Activated T-helper 1 cell treated with anti-CD3 and anti-CD28 coated beads, Interleukin-12 subunit alpha, Interleukin-12 subunit beta, Interleukin-2, Interleukin-4 antibody, amounts not matched to agents 30 ng/mL and 10 ng/mL and 1 ng/mL, durations not matched to agents 14 hours and 24 hours and 36 hours (primary cell): ENCODE data around the gene ELL2. TPM values are rescaled to one million over a fixed set of nuclear protein-coding genes. Genes with fewer than 3 reads are reported as not detected.
"Not testable (repeated sequence)": the region's sequence is repeated elsewhere in the genome, so short reads cannot be mapped to it uniquely, and the experiment has no call there.

Experiments
- DNase-seq: peaks from one replicate; pipeline ENCODE4 v3.0.0; 2021; ENCODE audit warnings: low spot score
- H3K27ac Mint-ChIP-seq: one replicate; pipeline ENCODE4 v1.8.0; 2021; ENCODE audit warnings: mild to moderate bottlenecking, mixed read lengths
- H3K27me3 Mint-ChIP-seq: one replicate; pipeline ENCODE4 v1.8.0; 2022; ENCODE audit warnings: mild to moderate bottlenecking, moderate library complexity, mixed read lengths; ENCODE audit not compliant: insufficient read depth
- H3K36me3 Mint-ChIP-seq: one replicate; pipeline ENCODE4 v1.8.0; 2021; ENCODE audit warnings: low read depth, mixed read lengths
- H3K4me1 Mint-ChIP-seq: one replicate; pipeline ENCODE4 v1.8.0; 2021; ENCODE audit warnings: low read depth, mixed read lengths
- H3K4me3 Mint-ChIP-seq: one replicate; pipeline ENCODE4 v1.8.0; 2021; ENCODE audit warnings: mild to moderate bottlenecking, moderate library complexity, mixed read lengths
- H3K9me3 Mint-ChIP-seq: one replicate; pipeline ENCODE4 v1.8.0; 2021; ENCODE audit warnings: mixed read lengths
- intact Hi-C: fragments of 100-400 bp; cut with micrococcal nuclease; formaldehyde crosslinking; loops from one replicate; pipeline ENCODE4 v1.15.1; 2024
- total RNA-seq: library from RNA; stranded (reverse); gene quantifications from 2 replicates; pipeline ENCODE4 v1.2.3, GENCODE V29; 2022

ELL2 gene
- total RNA-seq, 1 donor from 2014 or later, result 93.9 TPM

DNA sequence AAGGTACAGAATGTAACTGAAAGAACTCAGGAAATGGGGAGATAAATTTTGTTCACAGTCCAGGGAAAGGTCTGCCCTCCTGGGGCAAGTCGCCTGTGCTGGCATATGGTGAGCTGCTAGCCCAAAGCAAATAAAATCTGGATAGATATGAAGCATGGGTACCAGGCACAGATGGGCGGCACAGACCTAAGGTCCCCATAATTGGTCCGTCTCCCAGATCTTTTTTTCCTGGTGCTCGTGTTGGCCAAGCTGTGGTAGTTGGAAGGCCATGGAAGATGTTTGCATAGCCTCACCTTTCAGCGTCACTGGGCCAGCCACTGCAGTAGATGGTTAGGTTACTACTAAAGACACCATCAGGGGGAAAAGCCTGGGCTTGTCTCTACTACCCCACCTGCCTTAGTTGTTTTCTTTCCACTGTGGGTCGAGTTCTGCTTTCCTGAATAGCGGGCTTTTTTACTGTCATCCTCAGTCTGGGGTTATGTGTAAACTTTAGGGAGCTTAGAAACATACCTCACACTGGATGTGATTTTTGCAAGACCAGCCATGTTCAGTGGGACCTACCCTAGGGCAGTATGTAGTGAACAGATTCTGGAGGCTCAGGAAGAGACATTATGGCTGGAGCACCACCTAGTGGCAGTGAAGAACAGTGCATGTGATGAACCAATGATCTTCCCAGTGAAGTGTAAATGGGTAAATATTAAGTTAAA, 114.9 kb downstream of the ELL2 start:
- intact Hi-C loops, result loop anchor here (1.0 to 5.0 kb wide), 5 partner anchors 24 to 294 kb away; partner anchors contain the start of genes GLRX and SKIC3
- no peak overlapping the region for H3K27ac Mint-ChIP-seq
- peaks cover 12% of the 10 kb centered on the region for H3K27me3 Mint-ChIP-seq
- H3K4me1 Mint-ChIP-seq, result peaks cover 37% of the 10 kb centered on the region
- H3K36me3 Mint-ChIP-seq, result no peaks in the 10 kb centered on the region
- H3K4me3 Mint-ChIP-seq, result no peak overlapping the region
- peak; percentile 44 for DNase-seq
- no peaks in the 10 kb centered on the region for H3K9me3 Mint-ChIP-seq

DNA sequence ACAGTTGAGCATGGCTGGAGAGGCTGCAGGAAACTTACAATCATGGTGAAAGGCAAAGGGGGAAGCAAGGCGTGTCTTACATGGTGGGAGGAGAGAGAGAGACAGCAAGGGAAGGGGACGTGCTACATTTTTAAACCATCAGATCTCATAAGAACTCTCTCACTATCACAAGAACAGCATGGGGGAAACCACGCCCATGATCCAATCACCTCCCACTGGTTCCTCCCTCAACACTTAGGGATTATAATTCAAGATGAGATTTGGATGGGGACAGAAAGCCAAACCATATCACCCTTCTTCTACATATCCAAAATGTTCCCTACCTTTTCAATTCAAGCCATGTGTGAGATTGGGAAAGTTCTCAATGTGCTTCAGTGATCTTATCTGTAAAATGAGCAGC, 116.3 kb downstream of the ELL2 start:
- intact Hi-C loops, result loop anchor here (5.0 kb wide), 1 partner anchor 293 kb away; the partner anchor contains the start of gene SKIC3
- no peak overlapping the region for H3K27ac Mint-ChIP-seq

DNA sequence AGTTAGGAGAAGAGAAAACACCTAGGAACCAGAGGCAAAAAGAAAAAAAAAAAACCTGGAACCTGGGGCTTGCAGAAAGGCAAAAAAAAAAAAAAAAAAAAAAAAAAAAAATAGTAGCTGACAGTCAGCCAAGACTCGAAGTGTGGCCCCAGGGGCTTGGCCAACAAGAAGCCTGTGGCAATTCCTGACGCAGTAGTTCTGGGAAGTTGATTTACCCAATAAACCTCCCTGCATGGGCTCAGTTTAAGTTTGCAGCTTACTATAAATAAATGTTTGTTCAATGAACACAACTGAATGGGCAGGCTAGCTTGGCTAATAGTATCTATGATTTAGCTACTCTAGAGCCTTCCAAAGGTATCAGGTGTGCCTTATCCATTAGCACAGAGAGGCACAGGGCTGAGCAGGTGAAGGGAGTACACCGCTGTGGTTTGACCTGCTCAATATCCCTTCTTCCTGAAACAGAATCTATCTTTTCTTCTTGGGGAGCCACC, 117.9 kb downstream of the ELL2 start:
- Mint-ChIP-seq H3K4me3 (peak overlapping the region; percentile 27), H3K36me3 (no peaks in the 10 kb centered on the region), H3K4me1 (peaks cover 32% of the 10 kb centered on the region), H3K27me3 (peaks cover 9% of the 10 kb centered on the region), H3K9me3 (no peaks in the 10 kb centered on the region), H3K27ac (no peak overlapping the region)
- no peak for DNase-seq
- intact Hi-C loops, result loop anchor here (1.0 to 2.0 kb wide), 5 partner anchors 8 to 196 kb away; no protein-coding TSS in a partner anchor

More for the DNA sequence above, 116.3 kb downstream of the ELL2 start:
- no peak for DNase-seq
- H3K4me3 Mint-ChIP-seq, result no peak overlapping the region
- no peaks in the 10 kb centered on the region for H3K36me3 Mint-ChIP-seq
- peaks cover 33% of the 10 kb centered on the region for H3K4me1 Mint-ChIP-seq
- H3K27me3 Mint-ChIP-seq, result peaks cover 12% of the 10 kb centered on the region
- H3K9me3 Mint-ChIP-seq, result no peaks in the 10 kb centered on the region

DNA sequence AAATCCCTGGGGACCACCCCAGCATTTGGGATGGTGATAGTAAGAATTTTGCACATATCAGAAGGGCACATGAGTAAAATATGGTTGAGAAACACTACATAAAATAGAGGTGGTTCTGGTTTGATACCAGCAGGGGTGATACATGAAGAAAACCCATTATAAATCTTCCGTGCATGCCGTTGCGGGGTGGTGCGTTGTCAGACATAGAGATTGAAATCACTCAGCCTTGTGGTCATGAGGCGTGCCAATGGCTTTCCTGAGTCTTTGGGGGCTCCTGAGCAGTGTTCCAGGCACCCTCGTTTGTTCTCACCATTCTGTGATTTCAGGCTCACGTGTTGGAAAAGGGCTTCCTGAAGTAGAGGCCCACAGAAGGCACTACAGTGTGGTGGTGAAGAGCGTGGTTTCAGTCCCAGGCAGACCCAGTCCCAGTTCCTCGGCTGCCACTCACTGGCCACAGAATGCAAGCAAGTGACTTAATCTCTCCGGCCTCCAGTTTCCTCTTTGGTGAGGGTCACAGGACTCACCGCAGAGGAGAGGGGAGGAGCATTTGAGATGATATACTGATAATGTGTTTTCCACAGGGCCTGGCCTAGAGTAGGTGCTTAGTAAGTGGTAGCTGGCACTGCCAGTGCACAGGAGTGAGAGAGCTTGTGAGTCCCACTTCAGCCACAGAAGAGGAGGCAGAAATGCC, 118.7 kb downstream of the ELL2 start:
- DNase-seq, result peak; percentile 53
- Mint-ChIP-seq H3K9me3 (no peaks in the 10 kb centered on the region), H3K4me3 (peak overlapping the region; percentile 27), H3K27me3 (peaks cover 6% of the 10 kb centered on the region), H3K36me3 (no peaks in the 10 kb centered on the region), H3K4me1 (peaks cover 32% of the 10 kb centered on the region), H3K27ac (peak overlapping the region; percentile 59)
- intact Hi-C loops, result loop anchor here (1.0 to 2.0 kb wide), 5 partner anchors 8 to 196 kb away; no protein-coding TSS in a partner anchor

DNA sequence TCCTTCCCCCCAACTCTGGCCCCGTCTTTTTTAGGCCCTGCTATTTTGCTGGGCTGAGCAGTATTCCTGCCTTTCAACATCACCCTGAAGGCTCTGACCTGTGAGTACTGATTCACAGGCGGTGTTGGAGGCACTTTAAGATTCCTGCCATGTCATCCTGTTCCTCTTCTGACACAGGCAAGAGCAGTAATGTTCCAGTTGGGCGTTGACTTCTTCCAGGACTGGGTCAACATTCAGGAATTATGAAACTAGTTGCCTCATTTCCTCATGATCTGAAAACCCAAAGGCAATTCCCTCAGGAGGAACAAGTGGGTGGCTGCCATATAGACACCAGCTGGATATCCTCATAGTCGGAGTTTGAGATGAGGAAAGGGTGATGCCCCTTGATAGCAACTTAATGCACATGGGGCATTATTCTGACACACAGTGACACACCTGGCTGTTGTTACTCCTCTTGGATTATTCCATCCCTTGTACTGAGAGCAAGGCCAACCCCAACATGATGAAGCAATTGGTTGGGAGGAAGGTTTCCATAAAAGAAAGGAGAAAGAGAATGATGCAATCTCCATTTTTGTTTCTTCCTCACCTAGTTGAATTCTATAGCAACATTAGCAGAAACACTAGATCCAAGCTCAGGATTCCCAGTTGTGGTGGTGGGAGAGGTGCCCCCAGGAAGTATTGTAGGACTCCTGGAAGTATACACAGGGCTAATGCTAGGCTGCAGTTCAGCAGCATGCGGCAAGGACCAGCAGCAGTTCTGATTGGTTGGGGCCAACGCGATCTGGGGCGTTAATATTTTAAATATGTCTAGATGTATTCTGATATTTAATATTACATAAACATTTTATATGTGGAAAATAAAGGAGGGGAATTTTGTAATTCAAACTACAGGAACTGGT, 119.5 kb downstream of the ELL2 start:
- intact Hi-C loops, result loop anchor here (2.0 kb wide), 1 partner anchor 123 kb away; no protein-coding TSS in a partner anchor
- Mint-ChIP-seq H3K27me3 (peaks cover 4% of the 10 kb centered on the region), H3K4me3 (no peak overlapping the region)

DNA sequence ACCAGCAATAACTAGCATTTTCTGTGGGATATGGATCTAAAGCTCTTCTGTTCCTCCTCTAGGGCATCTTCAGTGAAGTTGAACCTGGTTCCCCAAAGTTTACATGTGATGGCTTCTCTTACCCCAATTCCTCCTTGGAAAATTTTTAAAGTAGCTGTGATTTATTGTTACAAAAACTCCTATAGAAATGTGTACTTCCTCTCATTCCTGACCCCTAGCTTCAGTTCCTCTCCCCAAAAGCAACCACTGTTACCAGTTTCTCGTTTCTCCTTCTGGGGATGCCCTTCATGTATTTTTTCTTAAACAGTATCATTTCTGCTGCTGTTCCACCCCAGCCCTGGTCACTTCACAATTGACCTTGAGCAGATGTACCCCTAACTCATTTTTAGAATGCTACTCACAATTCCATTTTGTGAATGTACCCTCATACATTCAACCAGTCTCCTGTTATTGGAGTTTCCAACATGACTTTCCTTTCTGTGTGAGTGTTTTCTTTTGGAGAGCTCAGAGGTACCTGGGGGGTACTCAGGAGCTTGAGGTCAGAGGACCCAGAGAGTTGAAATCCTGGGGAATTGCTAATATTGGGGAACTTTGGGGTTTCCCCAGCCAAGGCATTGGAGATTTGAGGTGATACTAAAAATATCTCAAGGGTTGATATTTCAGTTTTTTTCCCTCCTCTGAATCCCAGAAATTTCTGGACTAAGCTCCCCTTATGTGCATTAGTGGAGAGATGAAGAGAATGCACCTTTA, 120.5 kb downstream of the ELL2 start:
- intact Hi-C loops, result no loop called here
- no peak for DNase-seq
- Mint-ChIP-seq H3K27ac (no peak overlapping the region), H3K36me3 (no peaks in the 10 kb centered on the region), H3K27me3 (peaks cover 4% of the 10 kb centered on the region), H3K9me3 (no peaks in the 10 kb centered on the region), H3K4me3 (no peak overlapping the region), H3K4me1 (peaks cover 45% of the 10 kb centered on the region)

More for the DNA sequence above, 119.5 kb downstream of the ELL2 start:
- peaks cover 41% of the 10 kb centered on the region for H3K4me1 Mint-ChIP-seq
- DNase-seq, result no peak
- H3K36me3 Mint-ChIP-seq, result no peaks in the 10 kb centered on the region
- no peak overlapping the region for H3K27ac Mint-ChIP-seq
- no peaks in the 10 kb centered on the region for H3K9me3 Mint-ChIP-seq

DNA sequence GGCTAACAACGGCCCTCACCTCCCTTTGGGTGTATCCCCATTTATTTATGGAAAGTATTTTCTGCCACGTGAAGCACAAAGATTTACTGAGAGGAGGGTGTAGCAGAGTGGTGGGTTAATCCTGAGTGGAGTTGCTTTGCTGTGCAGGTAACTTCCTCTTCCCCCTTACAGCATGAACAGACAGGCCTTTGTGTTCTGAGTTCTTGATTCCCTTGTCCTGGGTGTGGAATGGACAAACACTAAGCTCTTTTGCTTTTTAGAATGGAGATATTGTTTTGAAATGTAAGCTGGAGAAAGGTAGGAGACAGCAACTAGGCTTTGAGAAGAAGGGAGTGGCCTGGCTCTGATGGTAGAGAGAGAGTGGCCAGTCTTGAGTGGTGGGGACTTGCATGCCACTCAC, 122.0 kb downstream of the ELL2 start:
- H3K9me3 Mint-ChIP-seq, result no peaks in the 10 kb centered on the region
- intact Hi-C loops, result no loop called here
- peaks cover 1% of the 10 kb centered on the region for H3K27me3 Mint-ChIP-seq
- H3K27ac Mint-ChIP-seq, result no peak overlapping the region
- no peak overlapping the region for H3K4me3 Mint-ChIP-seq
- H3K4me1 Mint-ChIP-seq, result peaks cover 44% of the 10 kb centered on the region
- DNase-seq, result no peak
- no peaks in the 10 kb centered on the region for H3K36me3 Mint-ChIP-seq

DNA sequence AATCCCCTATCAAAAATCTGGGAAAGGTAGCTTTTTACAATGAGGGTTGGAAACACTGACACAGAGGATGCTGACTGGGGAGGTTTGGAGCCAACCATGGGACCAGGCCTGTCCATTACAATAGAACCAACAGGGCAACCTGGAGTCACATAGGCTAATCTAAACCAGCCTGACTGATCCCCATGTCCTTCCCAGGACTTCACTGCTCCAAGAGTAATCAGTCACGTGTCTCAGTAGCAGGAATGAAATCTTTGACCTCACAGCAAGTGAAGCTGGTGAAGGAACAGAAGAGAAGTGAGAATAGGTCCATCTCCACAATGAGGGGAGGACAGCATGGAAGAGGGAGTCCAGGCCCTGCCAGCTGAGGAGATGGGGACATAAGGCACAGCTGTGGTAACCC, 123.1 kb downstream of the ELL2 start:
- intact Hi-C loops, result no loop called here
- Mint-ChIP-seq H3K4me3 (no peak overlapping the region), H3K4me1 (peaks cover 49% of the 10 kb centered on the region), H3K9me3 (no peaks in the 10 kb centered on the region), H3K27ac (no peak overlapping the region), H3K36me3 (no peaks in the 10 kb centered on the region), H3K27me3 (peaks cover 2% of the 10 kb centered on the region)
- no peak for DNase-seq

DNA sequence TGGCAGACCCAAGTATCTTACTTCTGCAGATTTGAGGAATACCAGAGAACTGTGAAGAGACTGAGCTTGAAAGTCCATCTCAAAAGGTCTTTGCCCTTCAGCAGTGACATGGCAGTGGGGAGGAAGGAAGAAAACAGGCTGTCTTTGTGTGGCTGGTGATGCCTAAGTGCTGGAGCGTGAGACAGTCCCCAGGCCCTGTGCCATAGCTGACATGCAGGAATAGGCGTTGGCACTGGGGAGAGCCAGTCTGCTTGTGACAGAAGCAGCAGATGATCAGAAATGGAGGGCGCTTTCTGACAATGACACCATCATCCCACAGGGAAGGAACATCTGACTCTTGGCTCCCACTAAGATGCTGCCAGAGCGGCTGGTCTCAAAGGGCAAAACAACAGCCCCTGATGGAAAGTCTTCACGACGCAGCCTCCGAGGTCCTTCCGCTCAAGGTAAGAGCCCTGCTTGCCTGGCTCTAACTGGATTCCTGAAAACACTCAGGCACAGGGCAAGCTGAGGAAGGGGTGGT, 123.6 kb downstream of the ELL2 start:
- intact Hi-C loops, result no loop called here
- DNase-seq, result no peak
- H3K27ac Mint-ChIP-seq, result peak overlapping the region; percentile 75
- peaks cover 2% of the 10 kb centered on the region for H3K27me3 Mint-ChIP-seq
- no peaks in the 10 kb centered on the region for H3K36me3 Mint-ChIP-seq
- H3K4me1 Mint-ChIP-seq, result peaks cover 44% of the 10 kb centered on the region
- no peak overlapping the region for H3K4me3 Mint-ChIP-seq
- H3K9me3 Mint-ChIP-seq, result no peaks in the 10 kb centered on the region

DNA sequence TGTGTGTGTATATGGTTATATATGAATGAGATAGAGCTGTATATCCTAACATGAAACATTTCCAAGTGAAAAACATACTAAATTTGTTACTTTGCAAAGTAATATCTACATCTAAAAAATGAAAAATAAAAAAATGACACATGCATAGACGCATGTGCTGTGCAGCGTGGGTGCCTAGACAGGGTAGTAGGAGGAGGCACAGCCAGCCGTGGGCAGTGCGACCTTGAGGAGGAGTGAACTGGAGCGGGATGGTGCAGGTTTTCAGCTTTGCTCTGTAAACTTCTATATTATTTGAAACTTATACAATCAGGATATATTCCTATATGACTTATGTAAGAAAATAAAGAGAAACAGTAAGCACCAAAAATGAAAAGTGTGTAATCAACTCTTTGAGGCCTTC, 124.2 kb downstream of the ELL2 start:
- no peaks in the 10 kb centered on the region for H3K36me3 Mint-ChIP-seq
- no peak for DNase-seq
- H3K27ac Mint-ChIP-seq, result peak overlapping the region; percentile 75
- intact Hi-C loops, result no loop called here
- H3K27me3 Mint-ChIP-seq, result peaks cover 2% of the 10 kb centered on the region
- no peaks in the 10 kb centered on the region for H3K9me3 Mint-ChIP-seq
- H3K4me1 Mint-ChIP-seq, result peaks cover 39% of the 10 kb centered on the region
- no peak overlapping the region for H3K4me3 Mint-ChIP-seq

DNA sequence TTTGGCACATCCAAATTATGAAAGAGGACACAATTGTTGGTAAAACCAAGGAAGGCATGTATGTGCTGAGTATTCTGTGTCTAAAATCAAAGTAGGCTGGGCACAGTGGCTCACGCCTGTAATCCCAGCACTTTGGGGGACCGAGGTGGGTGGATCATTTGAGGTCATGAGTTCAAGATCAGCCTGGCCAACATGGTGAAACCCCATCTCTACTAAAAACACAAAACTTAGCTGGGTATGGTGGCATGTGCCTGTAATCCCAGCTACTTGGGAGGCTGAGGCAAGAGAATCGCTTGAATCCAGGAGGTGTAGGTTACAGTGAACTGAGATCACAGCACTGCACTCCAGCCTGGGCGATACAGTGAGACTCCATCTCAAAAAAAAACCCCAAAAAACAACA, 124.7 kb downstream of the ELL2 start:
- peaks cover 37% of the 10 kb centered on the region for H3K4me1 Mint-ChIP-seq
- H3K36me3 Mint-ChIP-seq, DNase-seq, intact Hi-C loops, H3K27me3 Mint-ChIP-seq, H3K9me3 Mint-ChIP-seq, H3K27ac Mint-ChIP-seq: not testable (repeated sequence)
- H3K4me3 Mint-ChIP-seq, result peak overlapping the region; percentile 9

DNA sequence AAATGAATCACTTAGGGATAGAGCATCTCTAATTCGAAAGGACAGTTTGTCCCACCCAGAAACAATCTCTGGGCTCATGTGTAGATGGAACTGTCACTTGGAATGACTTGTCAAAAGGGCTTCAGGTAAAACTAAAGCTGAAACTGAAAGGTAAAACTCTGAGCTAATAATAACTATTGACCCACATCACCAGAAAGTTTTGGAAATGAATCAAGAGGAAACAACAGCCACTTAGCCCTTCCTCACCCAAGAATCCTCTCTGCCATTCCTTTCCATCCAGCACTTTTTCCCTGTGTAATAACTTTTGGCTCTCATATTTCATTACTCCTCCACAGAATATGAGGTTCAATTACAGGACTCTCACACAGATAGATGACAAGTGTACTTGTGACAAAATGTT, 125.1 kb downstream of the ELL2 start:
- DNase-seq, result no peak
- H3K27me3 Mint-ChIP-seq, result peaks cover 2% of the 10 kb centered on the region
- H3K9me3 Mint-ChIP-seq, result no peaks in the 10 kb centered on the region
- no peaks in the 10 kb centered on the region for H3K36me3 Mint-ChIP-seq
- H3K27ac Mint-ChIP-seq, result no peak overlapping the region
- intact Hi-C loops, result no loop called here
- peaks cover 37% of the 10 kb centered on the region for H3K4me1 Mint-ChIP-seq
- peak overlapping the region; percentile 9 for H3K4me3 Mint-ChIP-seq
